Measurements from ENCODE around the gene ZNF112.
A peak's percentile ranks its signal among the peaks of the same experiment; 100 is the strongest.
"Not testable (repeated sequence)": the region's sequence is repeated elsewhere in the genome, so short reads cannot be mapped to it uniquely, and the experiment has no call there.

ZNF112 gene

GRCh38 chr19:44356383-44357111 lies at the start of gene ZNF112:
Gene ZNF112 (minus strand): TSS chr19:44356680. CDS start chr19:44340539, 16,141 bp downstream.
- DNase-seq: no peak

DNA sequence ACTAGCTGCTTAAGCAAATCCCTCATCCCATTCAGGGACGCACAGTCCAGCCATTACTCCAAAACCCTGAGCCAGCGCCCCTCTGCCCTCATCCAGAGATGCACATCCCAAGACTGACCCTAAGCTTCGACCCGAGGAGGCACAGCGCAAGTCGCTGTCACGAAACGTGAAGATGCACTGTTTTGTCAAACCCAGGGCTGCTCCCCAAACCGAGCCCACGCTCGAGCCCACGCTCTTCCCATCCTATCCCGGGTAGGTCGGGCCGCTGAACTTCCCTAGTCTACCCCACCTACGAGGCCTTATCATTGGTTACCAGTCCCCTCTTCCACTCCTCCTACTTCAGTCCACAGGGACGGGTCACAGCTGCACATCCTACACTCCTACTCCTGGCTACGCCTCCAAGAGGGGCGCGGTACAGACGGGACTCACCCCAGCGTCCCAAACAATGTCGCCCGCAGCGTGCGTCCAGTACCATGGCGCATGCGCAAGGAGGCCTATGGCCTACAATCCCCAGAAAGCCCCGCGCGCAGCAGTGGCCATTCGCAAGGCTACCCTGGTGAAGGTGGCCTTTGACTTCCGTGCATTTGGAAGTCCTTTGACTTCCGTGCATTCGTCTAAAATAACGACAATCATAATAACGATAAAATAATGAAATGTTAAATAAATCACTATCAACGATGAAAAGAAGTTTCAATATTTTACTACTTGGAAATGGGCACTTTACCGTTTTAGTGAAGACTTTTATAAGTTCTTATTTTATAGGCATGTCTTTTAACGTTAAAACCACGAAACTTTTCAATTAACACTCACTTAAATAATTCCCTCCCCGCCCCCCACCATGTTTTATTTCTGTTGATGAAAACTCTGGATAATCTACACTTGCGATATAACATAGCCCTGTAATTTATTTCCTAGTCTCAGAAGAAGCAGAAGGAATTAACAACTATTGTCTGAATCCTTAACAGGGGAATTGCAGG lies 44.9 kb upstream of the ZNF112 start, which contains the start of gene ZNF285:
Gene ZNF285, minus strand, starts transcription at position 470 of the 977 bp plus-strand sequence. CDS start 4,395 bp downstream, outside the sequence.
- peak; percentile 76 for DNase-seq

DNA sequence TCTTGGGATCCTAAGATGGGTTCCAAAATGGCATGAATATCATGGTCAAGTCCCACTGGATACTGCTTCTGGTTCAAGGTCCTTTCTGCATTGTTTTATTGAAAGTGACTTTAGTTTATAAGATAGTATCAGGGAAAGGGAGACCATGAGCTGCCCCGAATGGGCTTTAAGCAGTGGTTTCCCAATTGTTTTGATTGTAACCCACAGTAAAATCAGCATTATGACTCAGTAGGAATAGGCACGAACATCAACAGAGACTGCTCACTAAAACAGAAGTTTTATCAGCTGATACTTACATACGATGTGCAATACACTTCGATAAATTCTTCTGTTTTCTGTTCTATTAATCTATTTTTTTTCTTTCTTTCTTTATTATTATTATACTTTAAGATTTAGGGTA lies 32.8 kb upstream of the ZNF112 start:
- DNase-seq: not testable (repeated sequence)

- no peak for DNase-seq
These were observed 18.3 kb upstream of the ZNF112 start for GRCh38 chr19:44374789-44375188.

DNA sequence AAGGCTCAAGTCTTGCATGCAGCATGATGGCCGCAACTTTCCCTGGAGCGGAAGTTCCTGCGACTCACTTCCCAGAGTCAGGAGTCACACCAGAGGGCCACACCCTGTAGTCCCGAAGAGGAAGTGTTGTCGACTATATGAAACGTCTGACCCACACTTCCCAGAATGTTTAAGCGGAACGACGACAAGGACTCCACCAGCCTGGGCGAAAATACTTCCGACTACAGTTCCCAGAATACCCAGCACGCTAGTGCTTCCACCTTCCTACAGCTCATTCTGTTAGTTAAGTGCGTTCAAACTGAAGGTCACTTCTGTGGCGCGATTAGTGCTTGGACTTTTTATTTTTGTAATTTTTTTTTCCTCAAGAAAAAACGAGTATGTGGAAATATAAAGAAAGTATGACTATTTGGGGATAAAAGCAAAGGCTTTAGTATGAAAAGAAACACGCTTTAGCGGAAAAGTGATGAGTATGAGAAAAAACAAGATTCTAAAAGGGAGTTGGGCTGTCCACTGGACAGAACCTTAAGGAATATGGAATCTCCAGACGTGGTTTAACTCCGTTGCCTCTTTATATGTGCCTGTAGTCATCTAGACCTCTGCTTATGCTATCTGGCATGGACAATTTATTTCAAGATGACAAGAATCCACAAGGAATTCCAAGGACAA lies 15.5 kb upstream of the ZNF112 start:
- DNase-seq: no peak

DNA sequence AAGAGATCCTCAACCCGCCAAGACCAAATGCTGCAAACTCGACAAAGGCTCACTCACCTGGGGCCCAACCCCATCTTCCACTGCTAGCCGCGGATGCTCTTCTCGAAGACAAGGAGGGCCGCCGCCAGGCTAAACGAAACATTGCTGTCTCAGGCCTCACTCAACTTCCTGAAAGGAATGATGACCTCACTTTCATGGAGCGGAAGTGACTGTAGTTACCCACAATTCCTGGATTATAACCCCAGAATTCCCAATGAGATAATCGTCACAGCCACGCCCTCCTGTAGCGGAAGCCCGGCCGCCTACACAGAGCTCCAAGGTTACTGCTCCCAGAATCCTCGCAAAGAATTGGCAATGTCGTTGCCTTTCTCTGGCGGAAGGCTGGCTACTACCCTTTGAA lies 10.5 kb upstream of the ZNF112 start:
- no peak for DNase-seq

DNA sequence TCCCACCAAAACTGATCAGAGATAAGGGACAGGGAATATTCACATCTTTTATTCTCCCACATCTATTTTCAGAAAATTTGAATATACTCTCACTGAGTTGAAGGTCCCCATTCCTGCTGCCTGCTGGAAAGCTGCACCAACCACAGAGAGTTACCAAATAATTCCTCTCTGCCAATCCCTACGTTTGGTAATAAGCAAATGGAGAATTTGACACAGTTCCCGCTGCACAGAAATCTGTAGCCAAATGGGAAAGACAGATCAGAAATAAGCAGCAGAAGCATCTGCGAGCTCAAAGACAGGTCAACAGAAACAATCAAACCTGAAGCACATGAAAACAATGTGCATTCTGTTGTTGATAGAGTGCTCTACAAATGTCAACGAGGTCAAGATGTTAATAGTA lies 9.9 kb downstream of the ZNF112 start:
- DNase-seq: no peak

DNA sequence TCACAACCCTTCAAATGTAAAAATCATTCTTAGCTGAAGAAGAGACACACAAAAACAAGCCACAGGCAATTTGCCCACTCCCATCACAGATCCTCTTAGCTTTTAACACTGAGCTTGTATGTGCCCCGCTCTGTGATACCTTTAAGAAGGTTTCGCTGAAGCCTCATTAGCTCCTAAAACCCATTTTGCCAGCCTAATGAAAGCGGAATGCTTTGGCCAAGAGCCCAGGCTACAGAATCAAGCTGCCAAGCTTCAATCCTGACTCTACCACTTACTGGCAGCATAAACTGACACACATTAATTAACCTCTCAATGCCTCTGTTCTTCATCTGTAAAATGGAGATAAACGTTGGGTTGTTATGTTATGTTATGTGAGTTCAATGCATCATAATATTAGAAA lies 10.5 kb downstream of the ZNF112 start:
- DNase-seq: no peak

GRCh38 chr19:44344255-44344654 lies 12.2 kb downstream of the ZNF112 start:
- DNase-seq: no peak

DNA sequence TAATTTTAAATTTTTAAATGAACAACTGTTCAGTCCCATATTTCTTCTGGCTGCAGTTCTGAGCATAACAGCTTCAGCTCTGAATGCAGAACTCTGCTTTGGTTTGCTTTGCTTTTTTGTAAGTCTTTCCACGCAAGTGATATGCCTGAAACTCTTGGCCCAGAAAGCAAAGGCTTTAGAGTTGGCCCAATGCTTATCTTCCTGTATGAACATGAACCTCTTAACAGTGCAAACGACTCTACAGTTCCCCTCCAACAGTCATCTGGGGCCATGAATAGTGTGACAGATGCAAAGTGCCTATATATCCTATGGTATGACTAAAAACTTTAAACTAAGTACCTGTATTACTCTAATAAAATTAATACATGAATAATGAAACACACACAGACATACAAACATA lies 14.7 kb downstream of the ZNF112 start:
- DNase-seq: no peak

- DNase-seq: not testable (repeated sequence)
These were observed 21.8 kb downstream of the ZNF112 start for GRCh38 chr19:44334639-44335038.

GRCh38 chr19:44332145-44332544 lies 24.3 kb downstream of the ZNF112 start:
- DNase-seq: no peak

DNA sequence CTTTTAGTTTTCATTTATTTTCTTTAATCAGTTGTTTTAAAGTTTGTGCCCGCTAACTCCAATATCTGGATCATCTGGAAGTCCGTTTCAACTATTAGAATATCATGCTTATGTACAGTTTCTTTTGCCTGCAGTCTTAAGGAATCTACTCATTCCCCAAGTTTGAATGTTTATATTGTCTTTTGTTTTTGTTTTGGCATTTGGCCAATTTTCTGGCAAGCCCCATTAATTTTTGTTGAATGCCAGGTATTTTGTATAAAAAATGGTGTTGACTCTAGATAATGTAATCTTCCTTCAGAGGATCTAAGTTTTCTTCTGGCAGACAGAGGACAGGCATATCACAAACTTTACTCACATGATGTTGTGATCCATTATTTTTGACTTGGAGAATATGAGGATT lies 40.6 kb downstream of the ZNF112 start:
- DNase-seq: no peak

GRCh38 chr19:44313231-44313630 lies 43.2 kb downstream of the ZNF112 start:
- DNase-seq: no peak

GRCh38 chr19:44308011-44308410 lies 48.5 kb downstream of the ZNF112 start:
- DNase-seq: no peak

- DNase-seq: no peak
These were observed 50.2 kb downstream of the ZNF112 start for GRCh38 chr19:44306283-44306682.

DNA sequence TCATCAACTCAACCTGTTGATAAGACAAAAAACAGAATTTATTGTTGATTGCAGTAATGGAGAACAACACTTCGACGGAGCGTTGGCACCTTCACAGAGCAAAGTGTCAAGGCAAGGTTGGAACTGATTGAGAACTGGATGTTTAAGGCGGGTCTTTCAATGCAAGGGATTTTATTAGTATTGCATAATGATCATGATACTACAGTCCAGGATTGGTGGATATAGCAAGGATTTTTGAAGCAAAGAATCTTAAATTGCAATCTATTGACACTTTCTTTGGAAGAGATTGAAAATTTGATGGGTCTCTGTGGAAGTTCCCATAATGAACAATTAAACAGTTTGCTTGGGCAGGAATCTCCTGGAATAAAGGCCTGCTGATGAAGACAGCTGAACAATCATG lies 51.0 kb downstream of the ZNF112 start:
- no peak for DNase-seq

DNA sequence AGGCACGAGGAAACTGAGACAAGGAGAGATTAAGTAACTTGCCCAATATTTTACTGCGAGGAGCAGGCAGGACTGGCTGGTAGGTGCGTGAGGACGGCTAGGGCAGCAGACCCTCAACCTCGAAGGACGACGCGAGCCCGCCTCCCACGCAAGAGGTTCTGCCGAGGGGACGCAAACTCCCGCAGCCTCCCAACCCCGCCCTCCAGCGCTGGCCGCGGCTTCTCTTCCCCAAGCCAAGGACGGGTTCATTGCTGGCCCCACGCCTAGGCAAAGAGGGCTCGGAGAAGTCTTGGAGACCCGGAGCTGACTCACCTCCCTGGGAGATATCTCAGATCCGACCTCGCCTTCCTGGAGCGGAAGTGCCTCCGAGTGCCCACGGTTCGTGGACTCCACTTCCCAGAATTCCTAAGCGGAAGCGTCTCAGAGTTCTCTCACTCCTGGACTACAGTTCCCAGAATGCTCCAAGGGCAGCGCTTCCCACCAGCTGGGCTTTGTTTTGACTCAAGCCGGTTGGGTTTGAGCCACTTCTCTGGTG lies 51.8 kb downstream of the ZNF112 start, which contains the start of gene ZNF235:
Gene ZNF235, minus strand, starts transcription at position 367 of the 535 bp plus-strand sequence. CDS start 1,621 bp downstream, outside the sequence.
- peak; percentile 52 for DNase-seq

GRCh38 chr19:44303976-44304568 lies 52.4 kb downstream of the ZNF112 start:
- no peak for DNase-seq

DNA sequence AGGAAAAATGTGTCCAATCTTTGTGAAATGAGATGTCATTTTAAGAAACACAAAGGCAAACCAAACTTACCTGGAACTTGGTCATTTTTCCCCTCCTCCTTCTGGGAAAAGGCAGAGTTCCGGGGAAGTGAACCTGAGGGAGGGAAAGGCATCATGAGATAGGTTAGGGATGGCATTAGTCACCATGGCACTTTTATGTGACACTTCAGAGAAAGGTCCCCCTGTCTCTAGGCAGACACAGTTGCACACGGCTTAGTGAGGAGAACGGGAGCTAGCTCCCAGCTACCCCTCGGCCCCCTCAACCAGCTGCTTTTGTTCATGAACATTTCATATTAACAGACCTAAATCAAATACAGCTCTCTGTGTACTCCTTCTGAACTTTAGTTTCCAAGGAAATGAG lies 53.2 kb downstream of the ZNF112 start:
- DNase-seq: no peak

GRCh38 chr19:44284968-44285367 lies 71.5 kb downstream of the ZNF112 start:
- no peak for DNase-seq

DNA sequence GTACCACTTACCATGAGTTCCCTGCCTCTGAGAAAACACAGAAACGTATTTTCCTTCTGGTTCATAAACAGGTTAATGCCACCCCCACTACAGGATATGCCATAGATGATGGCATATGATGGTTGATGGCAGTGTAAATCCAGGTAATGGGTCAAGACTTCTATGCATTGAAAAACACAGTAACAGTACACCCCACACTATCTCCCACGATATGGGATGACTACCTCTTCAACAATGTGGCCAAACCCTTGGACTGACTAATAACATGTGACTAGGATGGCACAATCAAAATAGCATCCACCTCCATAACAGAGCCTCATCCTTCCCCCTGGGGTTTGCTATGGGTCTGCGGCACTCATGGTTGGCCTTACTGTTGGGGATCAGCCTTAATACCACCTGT lies 73.6 kb downstream of the ZNF112 start:
- no peak for DNase-seq
